OCI-LY1 (cell line): ENCODE results near the gene ZIC1.

Experiments used
- H2AFZ ChIP-seq: fragments of 200-600 bp; sonication (generic), shearing (Covaris generic); 2 replicates; pipeline ENCODE4 v1.6.0; 2014; ENCODE audit warnings: antibody characterized with exemption, mild to moderate bottlenecking, low read length
- H3F3A ChIP-seq: fragments of 200-600 bp; sonication (generic), shearing (Covaris generic); 2 replicates; pipeline ENCODE4 v1.6.0; 2014; ENCODE audit warnings: mild to moderate bottlenecking, antibody characterized with exemption, low read length, moderate library complexity; ENCODE audit not compliant: insufficient read depth
- H3K27ac ChIP-seq: fragments of 200-600 bp; sonication (generic); 2 replicates; pipeline ENCODE4 v1.5.1; 2014; ENCODE audit warnings: low read length, mixed run types, mild to moderate bottlenecking, low read depth; ENCODE audit not compliant: poor library complexity, severe bottlenecking
- H3K27me3 ChIP-seq: fragments of 200-600 bp; sonication (generic); 2 replicates; pipeline ENCODE4 v1.6.0; 2014; ENCODE audit warnings: antibody characterized with exemption, mild to moderate bottlenecking, low read length, moderate library complexity; ENCODE audit not compliant: insufficient read depth
- H3K36me3 ChIP-seq: fragments of 200-600 bp; sonication (generic); 2 replicates; pipeline ENCODE4 v1.6.1; 2014; ENCODE audit warnings: mild to moderate bottlenecking, antibody characterized with exemption, low read length, moderate library complexity, mixed read lengths; ENCODE audit not compliant: insufficient read depth
- H3K4me1 ChIP-seq: fragments of 200-600 bp; sonication (generic); 2 replicates; pipeline ENCODE4 v1.5.1; 2014; ENCODE audit warnings: mild to moderate bottlenecking, low read length, moderate library complexity; ENCODE audit not compliant: insufficient read depth, severe bottlenecking
- H3K4me2 ChIP-seq: fragments of 200-600 bp; sonication (generic), shearing (Covaris generic); 2 replicates; pipeline ENCODE4 v1.6.1; 2014; ENCODE audit warnings: low read length
- H3K4me3 ChIP-seq: fragments of 200-600 bp; sonication (generic); 2 replicates; pipeline ENCODE4 v1.5.1; 2014; ENCODE audit warnings: low read length, low read depth, mild to moderate bottlenecking, mixed read lengths; ENCODE audit not compliant: poor library complexity, severe bottlenecking
- H3K79me2 ChIP-seq: fragments of 200-600 bp; shearing (Covaris generic); 2 replicates; pipeline ENCODE4 v1.6.1; 2016; ENCODE audit warnings: mixed run types, low read length, mixed read lengths; ENCODE audit not compliant: insufficient read depth
- H3K9ac ChIP-seq: fragments of 200-600 bp; sonication (generic), shearing (Covaris generic); 2 replicates; pipeline ENCODE4 v1.6.1; 2014; ENCODE audit warnings: mild to moderate bottlenecking, low read length, mixed read lengths
- H3K9me2 ChIP-seq: fragments of 200-600 bp; sonication (generic), shearing (Covaris generic); 2 replicates; pipeline ENCODE4 v1.6.1; 2014; ENCODE audit warnings: low read depth, mild to moderate bottlenecking, low read length, mixed read lengths
- H3K9me3 ChIP-seq: fragments of 200-600 bp; shearing (Covaris generic); 2 replicates; pipeline ENCODE4 v1.6.1; 2014; ENCODE audit warnings: low read length, mixed read lengths
- H4K20me1 ChIP-seq: fragments of 200-600 bp; sonication (generic), shearing (Covaris generic); 2 replicates; pipeline ENCODE4 v1.6.0; 2016; ENCODE audit warnings: mild to moderate bottlenecking, low read length; ENCODE audit not compliant: insufficient read depth
- EZH2 ChIP-seq: fragments of 200-600 bp; sonication (generic), shearing (Covaris generic); IDR thresholded peaks from 2 replicates; pipeline ENCODE4 v1.8.0; 2017; ENCODE audit warnings: borderline replicate concordance, mixed run types, mild to moderate bottlenecking, antibody characterized with exemption, low read length, moderate library complexity, mixed read lengths
- TF ChIP-seq, protein P1 (sequence below): fragments of 200-600 bp; sonication (generic), shearing (Covaris generic); IDR thresholded peaks from 2 replicates; pipeline ENCODE4 v1.5.1; 2017; ENCODE audit warnings: mild to moderate bottlenecking, antibody characterized with exemption, low read length, moderate library complexity, mixed read lengths

ZIC1 gene

DNA sequence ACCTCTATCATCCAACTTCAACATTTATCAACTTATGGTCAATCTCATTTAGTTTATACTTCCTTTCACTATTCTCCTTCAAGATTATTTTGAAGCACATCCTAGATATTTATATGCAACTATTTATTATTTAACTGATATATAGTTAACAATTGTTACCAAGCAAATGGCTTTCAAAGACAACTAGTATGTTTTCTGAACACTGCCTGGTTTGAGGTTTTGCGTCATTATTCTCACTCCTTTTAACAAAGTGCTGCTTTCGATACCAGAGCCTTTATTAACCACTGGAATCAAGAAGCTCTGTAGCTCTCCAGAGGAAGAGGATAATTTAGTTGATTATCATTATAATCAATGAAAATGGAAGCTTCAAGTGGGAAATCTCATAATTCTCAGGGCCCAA is 19.6 kb downstream of the ZIC1 start:
- H3K9me2 ChIP-seq, result no peaks in the 10 kb centered on the region
- H3K36me3 ChIP-seq, result no peaks in the 10 kb centered on the region
- no peaks in the 10 kb centered on the region for H3K4me1 ChIP-seq
- no peak overlapping the region for H3K4me3 ChIP-seq
- no peak overlapping the region for H3K27ac ChIP-seq
- no peaks in the 10 kb centered on the region for H3K27me3 ChIP-seq
- no peak overlapping the region for H3K4me2 ChIP-seq
- no peaks in the 10 kb centered on the region for H3K9me3 ChIP-seq
- no peaks in the 10 kb centered on the region for H3K79me2 ChIP-seq
- H4K20me1 ChIP-seq, result no peaks in the 10 kb centered on the region
- H3K9ac ChIP-seq, result no peak overlapping the region
- TF ChIP-seq, protein P1, sequence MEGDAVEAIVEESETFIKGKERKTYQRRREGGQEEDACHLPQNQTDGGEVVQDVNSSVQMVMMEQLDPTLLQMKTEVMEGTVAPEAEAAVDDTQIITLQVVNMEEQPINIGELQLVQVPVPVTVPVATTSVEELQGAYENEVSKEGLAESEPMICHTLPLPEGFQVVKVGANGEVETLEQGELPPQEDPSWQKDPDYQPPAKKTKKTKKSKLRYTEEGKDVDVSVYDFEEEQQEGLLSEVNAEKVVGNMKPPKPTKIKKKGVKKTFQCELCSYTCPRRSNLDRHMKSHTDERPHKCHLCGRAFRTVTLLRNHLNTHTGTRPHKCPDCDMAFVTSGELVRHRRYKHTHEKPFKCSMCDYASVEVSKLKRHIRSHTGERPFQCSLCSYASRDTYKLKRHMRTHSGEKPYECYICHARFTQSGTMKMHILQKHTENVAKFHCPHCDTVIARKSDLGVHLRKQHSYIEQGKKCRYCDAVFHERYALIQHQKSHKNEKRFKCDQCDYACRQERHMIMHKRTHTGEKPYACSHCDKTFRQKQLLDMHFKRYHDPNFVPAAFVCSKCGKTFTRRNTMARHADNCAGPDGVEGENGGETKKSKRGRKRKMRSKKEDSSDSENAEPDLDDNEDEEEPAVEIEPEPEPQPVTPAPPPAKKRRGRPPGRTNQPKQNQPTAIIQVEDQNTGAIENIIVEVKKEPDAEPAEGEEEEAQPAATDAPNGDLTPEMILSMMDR, result no peak
- no peak for TF ChIP-seq EZH2
- H2AFZ ChIP-seq, result no peak overlapping the region
- no peaks in the 10 kb centered on the region for H3F3A ChIP-seq

DNA sequence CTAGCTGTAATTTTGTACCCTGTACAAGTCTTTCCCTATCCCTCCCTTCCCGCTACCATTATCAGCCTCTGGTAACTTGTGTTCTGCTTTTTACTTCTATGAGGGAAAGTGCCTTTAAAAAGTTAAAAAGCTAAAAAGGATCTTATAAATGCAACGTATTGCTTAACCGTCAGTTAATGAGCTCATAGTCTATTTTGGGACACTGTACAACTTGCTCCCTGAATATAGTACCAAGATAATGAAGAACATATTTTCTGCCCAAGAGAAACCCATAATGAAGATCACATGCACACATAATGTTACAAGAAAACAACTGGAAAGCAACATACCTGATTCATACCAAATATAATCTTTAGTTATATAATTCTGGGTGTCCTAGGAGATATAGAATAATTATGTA is 22.6 kb downstream of the ZIC1 start:
- no peaks in the 10 kb centered on the region for H3K36me3 ChIP-seq
- no peaks in the 10 kb centered on the region for H3K27me3 ChIP-seq
- H3K9ac ChIP-seq, result no peak overlapping the region
- no peaks in the 10 kb centered on the region for H3K4me1 ChIP-seq
- H3K9me3 ChIP-seq, result no peaks in the 10 kb centered on the region
- no peaks in the 10 kb centered on the region for H4K20me1 ChIP-seq
- H3K4me3 ChIP-seq, result no peak overlapping the region
- H2AFZ ChIP-seq, result no peak overlapping the region
- H3K27ac ChIP-seq, result no peak overlapping the region
- TF ChIP-seq EZH2, result no peak
- TF ChIP-seq, protein P1, result no peak
- no peaks in the 10 kb centered on the region for H3K9me2 ChIP-seq
- H3K79me2 ChIP-seq, result no peaks in the 10 kb centered on the region
- H3F3A ChIP-seq, result no peaks in the 10 kb centered on the region
- H3K4me2 ChIP-seq, result no peak overlapping the region

DNA sequence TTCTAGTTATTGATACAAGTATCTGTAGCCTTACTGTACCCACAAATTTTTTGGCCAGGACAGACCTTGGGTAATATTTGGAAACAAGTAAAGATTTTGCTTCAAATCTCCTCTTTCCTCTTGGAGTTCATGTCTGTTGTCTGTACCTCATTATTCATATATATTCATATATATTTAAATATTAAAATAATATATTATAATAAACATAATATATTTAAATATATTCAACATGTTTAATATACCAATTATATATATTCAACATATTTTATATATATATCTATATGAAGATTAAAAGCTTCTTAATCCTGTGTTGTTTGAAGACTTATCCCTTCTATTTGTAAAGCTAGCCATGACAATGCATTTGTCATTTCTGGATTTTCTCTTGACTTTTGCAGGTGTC is 38.1 kb downstream of the ZIC1 start:
- no peak overlapping the region for H3K4me3 ChIP-seq
- no peak overlapping the region for H2AFZ ChIP-seq
- no peaks in the 10 kb centered on the region for H3K4me1 ChIP-seq
- H3K36me3 ChIP-seq, result no peaks in the 10 kb centered on the region
- H3K9me3 ChIP-seq, result no peaks in the 10 kb centered on the region
- H3K79me2 ChIP-seq, result no peaks in the 10 kb centered on the region
- H3K9ac ChIP-seq, result no peak overlapping the region
- no peaks in the 10 kb centered on the region for H3K27me3 ChIP-seq
- TF ChIP-seq EZH2, result no peak
- TF ChIP-seq, protein P1, result no peak
- H3K9me2 ChIP-seq, result no peaks in the 10 kb centered on the region
- no peaks in the 10 kb centered on the region for H4K20me1 ChIP-seq
- H3K4me2 ChIP-seq, result no peak overlapping the region
- H3F3A ChIP-seq, result no peaks in the 10 kb centered on the region
- H3K27ac ChIP-seq, result no peak overlapping the region
